HCT116 (cell line): Measurements from ENCODE around the gene MYLK. TPM values are rescaled to one million over a fixed set of nuclear protein-coding genes. Genes with fewer than 3 reads are reported as not detected.

ENCODE experiments used
- ATAC-seq: fragments of 200-7000 bp; cut with Tn5 transposase; 2 replicates; pipeline ENCODE4 v1.9.1; 2020; ENCODE audit warnings: mild to moderate bottlenecking, moderate library complexity
- BruUV-seq: library from RNA; stranded (reverse); fragments of 400-500 nt; replicated peaks from 2 replicates; lab custom pipeline; 2021; lab: Mats Ljungman, UMichigan
- CTCF ChIA-PET: fragments of 300-600 bp; sonication (Branson Sonifier 250); formaldehyde crosslinking; loops from one replicate; lab custom pipeline; 2021; ENCODE audit warnings: antibody characterized with exemption; lab: Charles Lee
- POLR2A ChIA-PET: fragments of 300-600, 350-600 bp; sonication (Branson Sonifier 250); formaldehyde crosslinking; loops from one replicate; lab custom pipeline; 2021; ENCODE audit warnings: antibody characterized with exemption; lab: Charles Lee
- RAD21 ChIA-PET, 2 experiments: fragments of 300-600 bp; sonication (Branson Sonifier 250); formaldehyde crosslinking; loops; one replicate each; lab custom pipeline; 2023; ENCODE audit warnings: low total read pairs in 2 of 2; ENCODE audit not compliant: uncharacterized antibody in 2 of 2, unreplicated experiment in 2 of 2, low non-redundant PET in 1 of 2; lab: Charles Lee
- DNase-seq: peaks from one replicate; pipeline ENCODE4 v3.0.0-alpha.2; 2010; ENCODE audit warnings: low read depth, low spot score
- H2AFZ ChIP-seq: fragments of 200-600 bp; shearing (Covaris generic), sonication (generic); 2 replicates; pipeline ENCODE4 v1.6.1; 2017; ENCODE audit warnings: low read depth, mixed run types, mixed read lengths, antibody characterized with exemption, low read length; ENCODE audit not compliant: poor library complexity, severe bottlenecking
- H3K27ac ChIP-seq: 2 replicates; pipeline ENCODE4 v1.5.1; 2012; ENCODE audit warnings: low read depth, low read length
- H3K27me3 ChIP-seq: fragments of 200-600 bp; sonication (generic); 2 replicates; pipeline ENCODE4 v1.6.1; 2016; ENCODE audit warnings: mixed run types, low read length, mixed read lengths; ENCODE audit not compliant: insufficient read depth
- H3K36me3 ChIP-seq, 2 experiments: fragments of 200-500 bp in 1 of 2; fragments of 200-600 bp in 1 of 2; sonication (Bioruptor generic) in 1 of 2; sonication (generic) in 1 of 2; 2 replicates each; pipeline versions ENCODE4 v1.5.1 to v1.6.1; 2014 to 2016; ENCODE audit warnings: low read length in 2 of 2, inconsistent platforms in 1 of 2, mixed read lengths in 1 of 2, mixed run types in 1 of 2; ENCODE audit not compliant: insufficient read depth in 2 of 2, control insufficient read depth in 1 of 2
- H3K4me1 ChIP-seq, 2 experiments: fragments of 200-600 bp in 1 of 2; sonication (generic) in 1 of 2; 2 replicates each; pipeline versions ENCODE4 v1.5.1 to v1.6.1; 2012 to 2017; ENCODE audit warnings: low read length in 2 of 2, inconsistent platforms in 1 of 2, mild to moderate bottlenecking in 1 of 2, mixed read lengths in 1 of 2, mixed run types in 1 of 2, moderate library complexity in 1 of 2; ENCODE audit not compliant: insufficient read depth in 2 of 2, control insufficient read depth in 1 of 2
- H3K4me2 ChIP-seq: fragments of 200-600 bp; sonication (generic); 2 replicates; pipeline ENCODE4 v1.6.1; 2017; ENCODE audit warnings: mixed run types, low read length, mixed read lengths
- H3K4me3 ChIP-seq, 2 experiments: fragments of 200-600 bp in 1 of 2; sonication (generic) in 1 of 2; replicated peaks in 1 of 2; 2 replicates each; pipeline ENCODE4 v1.5.1; 2011 to 2016; ENCODE audit warnings: low read length in 2 of 2, control low read depth in 1 of 2, low read depth in 1 of 2, mild to moderate bottlenecking in 1 of 2, mixed read lengths in 1 of 2, mixed run types in 1 of 2
- H3K79me2 ChIP-seq: fragments of 200-600 bp; sonication (generic); 2 replicates; pipeline ENCODE4 v1.6.1; 2017; ENCODE audit warnings: mild to moderate bottlenecking, mixed run types, low read length, moderate library complexity, mixed read lengths; ENCODE audit not compliant: insufficient read depth
- H3K9ac ChIP-seq: fragments of 200-600 bp; sonication (generic); 2 replicates; pipeline ENCODE4 v1.6.1; 2016; ENCODE audit warnings: low read length, mixed read lengths
- H3K9me2 ChIP-seq: fragments of 200-600 bp; sonication (generic), shearing (Covaris generic); 2 replicates; pipeline ENCODE4 v1.6.1; 2017; ENCODE audit warnings: mixed run types, mild to moderate bottlenecking, moderate library complexity; ENCODE audit not compliant: insufficient read depth
- H3K9me3 ChIP-seq, 2 experiments: fragments of 200-500 bp in 1 of 2; fragments of 200-600 bp in 1 of 2; sonication (Bioruptor generic) in 1 of 2; sonication (generic) in 1 of 2; 2 replicates each; pipeline ENCODE4 v1.6.1; 2014 to 2017; ENCODE audit warnings: low read length in 2 of 2, mixed read lengths in 2 of 2, inconsistent platforms in 1 of 2, low read depth in 1 of 2, mild to moderate bottlenecking in 1 of 2, mixed run types in 1 of 2, moderate library complexity in 1 of 2; ENCODE audit not compliant: control insufficient read depth in 1 of 2, insufficient read depth in 1 of 2
- H4K20me1 ChIP-seq: fragments of 200-600 bp; sonication (generic), shearing (Covaris generic); 2 replicates; pipeline ENCODE4 v1.6.1; 2017; ENCODE audit warnings: mixed run types, mild to moderate bottlenecking, moderate library complexity; ENCODE audit not compliant: insufficient read depth
- CBX3 ChIP-seq: IDR thresholded peaks from 2 replicates; pipeline ENCODE4 v1.6.1; 2012; ENCODE audit warnings: low read depth
- EGR1 ChIP-seq: IDR thresholded peaks from 2 replicates; pipeline ENCODE4 v1.6.1; 2012; ENCODE audit warnings: low read depth
- JUND ChIP-seq: IDR thresholded peaks from 2 replicates; pipeline ENCODE4 v1.6.1; 2012
- POLR2AphosphoS5 ChIP-seq: IDR thresholded peaks from 2 replicates; pipeline ENCODE4 v1.6.1; 2011; ENCODE audit warnings: mild to moderate bottlenecking, low read depth, low read length, moderate library complexity
- RAD21 ChIP-seq: IDR thresholded peaks from 2 replicates; pipeline ENCODE4 v1.6.1; 2012; ENCODE audit warnings: low read depth, mild to moderate bottlenecking
- SIN3A ChIP-seq: IDR thresholded peaks from 2 replicates; pipeline ENCODE4 v1.6.1; 2012; ENCODE audit warnings: low read depth
- SP1 ChIP-seq: IDR thresholded peaks from 2 replicates; pipeline ENCODE4 v1.6.1; 2012; ENCODE audit warnings: low read depth
- SRF ChIP-seq: IDR thresholded peaks from 2 replicates; pipeline ENCODE4 v1.6.1; 2012; ENCODE audit warnings: low read depth
- TCF7L2 ChIP-seq: IDR thresholded peaks from 2 replicates; pipeline ENCODE4 v1.7.0; 2011; ENCODE audit warnings: borderline replicate concordance, inconsistent platforms; ENCODE audit not compliant: insufficient read depth, insufficient read length; ENCODE audit errors: extremely low read depth
- YY1 ChIP-seq: IDR thresholded peaks from 2 replicates; pipeline ENCODE4 v1.6.1; 2011; ENCODE audit warnings: low read length, low read depth, moderate library complexity, mild to moderate bottlenecking; ENCODE audit not compliant: insufficient replicate concordance; ENCODE audit errors: extremely low read depth
- ZNF274 ChIP-seq: fragments of 200-500 bp; sonication (Bioruptor generic); IDR thresholded peaks from 2 replicates; pipeline ENCODE4 v1.6.1; 2014; ENCODE audit warnings: mild to moderate bottlenecking, low read depth, low read length, inconsistent platforms
- intact Hi-C: fragments of 100-400 bp; cut with micrococcal nuclease; formaldehyde crosslinking; loops from 2 replicates; pipeline ENCODE4 v1.10.0; 2022
- total RNA-seq: library from RNA; stranded (reverse); gene quantifications from one replicate; pipeline ENCODE4 v1.2.1, GENCODE V29; 2021; ENCODE audit not compliant: unreplicated experiment
- TF ChIP-seq, protein P1 (sequence below), 3 experiments: fragments of 200-600 bp in 1 of 3; sonication (generic) in 1 of 3; IDR thresholded peaks in 2 of 3; conservative IDR thresholded peaks in 1 of 3; 2 replicates each; pipeline ENCODE4 v1.5.1; 2012 to 2017; ENCODE audit warnings: low read depth in 2 of 3, low read length in 2 of 3, antibody characterized with exemption in 1 of 3, borderline replicate concordance in 1 of 3, control low read depth in 1 of 3, mild to moderate bottlenecking in 1 of 3, mixed read lengths in 1 of 3, mixed run types in 1 of 3, moderate library complexity in 1 of 3; ENCODE audit not compliant: insufficient read depth in 1 of 3

Gene MYLK
- total RNA-seq, 1 experiment from 2014 or later: 3.8 TPM

GRCh38 chr3:123753286-123753685, 130.8 kb downstream of the MYLK start:
- DNase-seq: no peak
- intact Hi-C loops: no loop called here
- CTCF ChIA-PET: no interaction called here
- POLR2A ChIA-PET: no interaction called here
- no peaks in the 10 kb centered on the region for H3K9me3 ChIP-seq
- no TSS peak for BruUV-seq
- no peaks in the 10 kb centered on the region for H4K20me1 ChIP-seq
- no peaks in the 10 kb centered on the region for H3K79me2 ChIP-seq
- no peak overlapping the region for H2AFZ ChIP-seq
- no peak for TF ChIP-seq JUND
- TF ChIP-seq SIN3A: no peak
- no peak for TF ChIP-seq SRF
- no peak for TF ChIP-seq RAD21
- TF ChIP-seq, protein P1, sequence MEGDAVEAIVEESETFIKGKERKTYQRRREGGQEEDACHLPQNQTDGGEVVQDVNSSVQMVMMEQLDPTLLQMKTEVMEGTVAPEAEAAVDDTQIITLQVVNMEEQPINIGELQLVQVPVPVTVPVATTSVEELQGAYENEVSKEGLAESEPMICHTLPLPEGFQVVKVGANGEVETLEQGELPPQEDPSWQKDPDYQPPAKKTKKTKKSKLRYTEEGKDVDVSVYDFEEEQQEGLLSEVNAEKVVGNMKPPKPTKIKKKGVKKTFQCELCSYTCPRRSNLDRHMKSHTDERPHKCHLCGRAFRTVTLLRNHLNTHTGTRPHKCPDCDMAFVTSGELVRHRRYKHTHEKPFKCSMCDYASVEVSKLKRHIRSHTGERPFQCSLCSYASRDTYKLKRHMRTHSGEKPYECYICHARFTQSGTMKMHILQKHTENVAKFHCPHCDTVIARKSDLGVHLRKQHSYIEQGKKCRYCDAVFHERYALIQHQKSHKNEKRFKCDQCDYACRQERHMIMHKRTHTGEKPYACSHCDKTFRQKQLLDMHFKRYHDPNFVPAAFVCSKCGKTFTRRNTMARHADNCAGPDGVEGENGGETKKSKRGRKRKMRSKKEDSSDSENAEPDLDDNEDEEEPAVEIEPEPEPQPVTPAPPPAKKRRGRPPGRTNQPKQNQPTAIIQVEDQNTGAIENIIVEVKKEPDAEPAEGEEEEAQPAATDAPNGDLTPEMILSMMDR (IDR thresholded peaks at IDR 0.05 in 2 of 3, conservative IDR thresholded peaks at IDR 0.05 in 1 of 3; ENCODE audit: borderline replicate concordance in 1 of 3, insufficient read depth in 1 of 3, low read depth in 2 of 3, low read length in 2 of 3): no peak
- TF ChIP-seq POLR2AphosphoS5: no peak
- TF ChIP-seq YY1: no peak
- no peak for TF ChIP-seq ZNF274
- TF ChIP-seq SP1: no peak
- TF ChIP-seq CBX3: no peak
- no peak overlapping the region for H3K9ac ChIP-seq
- H3K27ac ChIP-seq: no peak overlapping the region
- no peaks in the 10 kb centered on the region for H3K9me2 ChIP-seq
- H3K4me3 ChIP-seq: no peak overlapping the region
- H3K4me2 ChIP-seq: no peak overlapping the region
- ATAC-seq: no peak
- no peaks in the 10 kb centered on the region for H3K36me3 ChIP-seq
- H3K4me1 ChIP-seq: peaks cover 27 to 42% of the 10 kb centered on the region in 2 experiments
- RAD21 ChIA-PET: no interaction called here
- no peaks in the 10 kb centered on the region for H3K27me3 ChIP-seq

- no peak overlapping the region for H3K4me2 ChIP-seq
- RAD21 ChIA-PET: no interaction called here
- POLR2A ChIA-PET: no interaction called here
- H3K9me2 ChIP-seq: no peaks in the 10 kb centered on the region
- no TSS peak for BruUV-seq
- H4K20me1 ChIP-seq: no peaks in the 10 kb centered on the region
- no peak overlapping the region for H3K27ac ChIP-seq
- DNase-seq: no peak
- peaks cover 27 to 42% of the 10 kb centered on the region in 2 experiments for H3K4me1 ChIP-seq
- H3K36me3 ChIP-seq: no peaks in the 10 kb centered on the region
- H3K79me2 ChIP-seq: no peaks in the 10 kb centered on the region
- no peaks in the 10 kb centered on the region for H3K9me3 ChIP-seq
- no peak overlapping the region for H2AFZ ChIP-seq
- H3K27me3 ChIP-seq: no peaks in the 10 kb centered on the region
- no peak for TF ChIP-seq RAD21
- no peak for TF ChIP-seq EGR1
- no peak for TF ChIP-seq SP1
- no peak for TF ChIP-seq TCF7L2
- no peak for ATAC-seq
- no peak overlapping the region for H3K9ac ChIP-seq
- intact Hi-C loops: no loop called here
- CTCF ChIA-PET: no interaction called here
- no peak overlapping the region for H3K4me3 ChIP-seq
Measured at GRCh38 chr3:123752228-123752627, 131.9 kb downstream of the MYLK start.
